H1 (cell line): ENCODE data around the gene TMEM89. TPM values are rescaled to one million over a fixed set of nuclear protein-coding genes. Genes with fewer than 3 reads are reported as not detected.

Experiments
- CTCF ChIA-PET: fragments of 300-600 bp; sonication (Branson Sonifier 250); formaldehyde crosslinking; loops from one replicate; lab custom pipeline; 2021; ENCODE audit not compliant: partially characterized antibody; lab: Charles Lee
- POLR2A ChIA-PET: fragments of 300-600 bp; sonication (Branson Sonifier 250); formaldehyde crosslinking; loops from one replicate; lab custom pipeline; 2021; ENCODE audit warnings: inconsistent platforms; ENCODE audit not compliant: partially characterized antibody; lab: Charles Lee
- DNase-seq, 2 experiments: peaks; one replicate each; pipeline versions ENCODE4 v3.0.0 to v3.0.0-alpha.2; 2010 to 2022; ENCODE audit warnings: low spot score in 2 of 2, low read depth in 1 of 2, mixed read lengths in 1 of 2
- FAIRE-seq: peaks from 2 replicates; lab custom pipeline; 2011; peaks lifted over from hg19 to GRCh38; lab: Jason Lieb, UNC
- H2AFZ ChIP-seq: 2 replicates; pipeline ENCODE4 v1.8.1; 2012; ENCODE audit warnings: low read length, inconsistent platforms
- H2AK5ac ChIP-seq: 2 replicates; pipeline ENCODE4 v1.6.1; 2013; ENCODE audit warnings: low read depth, low read length
- H2BK120ac ChIP-seq: replicated peaks from 2 replicates; pipeline ENCODE3; 2013; ENCODE audit warnings: low read depth, low read length, inconsistent platforms
- H2BK12ac ChIP-seq: 2 replicates; pipeline ENCODE4 v1.6.1; 2013; ENCODE audit warnings: low read depth, low read length
- H2BK15ac ChIP-seq: 2 replicates; pipeline ENCODE4 v1.6.1; 2013; ENCODE audit warnings: low read length
- H2BK20ac ChIP-seq: 2 replicates; pipeline ENCODE4 v1.6.1; 2013; ENCODE audit warnings: low read length
- H2BK5ac ChIP-seq: 2 replicates; pipeline ENCODE4 v1.6.1; 2013; ENCODE audit warnings: low read depth, low read length
- H3K14ac ChIP-seq: 2 replicates; pipeline ENCODE4 v1.6.1; 2013; ENCODE audit warnings: inconsistent platforms; ENCODE audit not compliant: insufficient read length
- H3K18ac ChIP-seq: 2 replicates; pipeline ENCODE4 v1.6.1; 2013; ENCODE audit warnings: low read length; ENCODE audit errors: extremely low read depth
- H3K23ac ChIP-seq: 2 replicates; pipeline ENCODE4 v1.6.1; 2013; ENCODE audit warnings: inconsistent platforms; ENCODE audit not compliant: insufficient read length
- H3K23me2 ChIP-seq: 2 replicates; pipeline ENCODE4 v1.6.1; 2013; ENCODE audit warnings: low read depth, low read length
- H3K27ac ChIP-seq: 2 replicates; pipeline ENCODE4 v1.6.1; 2011; ENCODE audit warnings: low read depth, low read length, inconsistent platforms
- H3K27me3 ChIP-seq, 4 experiments: replicated peaks in 1 of 4; 1 replicate in 1 of 4; 2 replicates in 3 of 4; pipeline versions ENCODE4 v1.6.1 to v1.8.1; 2011 to 2013; ENCODE audit warnings: low read length in 3 of 4, mild to moderate bottlenecking in 3 of 4, inconsistent platforms in 2 of 4, mixed read lengths in 2 of 4, moderate library complexity in 1 of 4; ENCODE audit not compliant: control insufficient read depth in 3 of 4, insufficient read depth in 3 of 4; ENCODE audit errors: extremely low read depth in 1 of 4
- H3K36me3 ChIP-seq, 4 experiments: 2 replicates each; pipeline versions ENCODE4 v1.6.1 to v1.8.1; 2011 to 2013; ENCODE audit warnings: mild to moderate bottlenecking in 4 of 4, low read length in 3 of 4, moderate library complexity in 2 of 4, control low read depth in 1 of 4, inconsistent platforms in 1 of 4; ENCODE audit not compliant: insufficient read depth in 4 of 4, control insufficient read depth in 2 of 4
- H3K4ac ChIP-seq: replicated peaks from 2 replicates; pipeline ENCODE3; 2013; ENCODE audit warnings: low read length, low read depth, mixed read lengths, inconsistent platforms; ENCODE audit not compliant: insufficient read length
- H3K4me1 ChIP-seq, 4 experiments: replicated peaks in 1 of 4; 1 replicate in 1 of 4; 2 replicates in 3 of 4; pipeline versions ENCODE4 v1.6.1 to v1.8.1; 2011 to 2013; ENCODE audit warnings: low read length in 3 of 4, inconsistent platforms in 2 of 4, mixed read lengths in 1 of 4; ENCODE audit not compliant: insufficient read depth in 4 of 4, control insufficient read depth in 3 of 4
- H3K4me2 ChIP-seq, 2 experiments: 2 replicates each; pipeline versions ENCODE4 v1.6.1 to v1.8.1; 2011 to 2013; ENCODE audit warnings: low read depth in 2 of 2, low read length in 2 of 2, control low read depth in 1 of 2, inconsistent platforms in 1 of 2, mild to moderate bottlenecking in 1 of 2; ENCODE audit not compliant: insufficient read depth in 1 of 2
- H3K4me3 ChIP-seq, 4 experiments: fragments of 200-600, 300-600 bp in 1 of 4; sonication (generic), shearing (Covaris generic), sonication (Bioruptor Twin) in 1 of 4; 2 replicates each; pipeline versions ENCODE4 v1.5.1 to v1.8.1; 2011 to 2016; ENCODE audit warnings: low read length in 4 of 4, low read depth in 3 of 4, control low read depth in 2 of 4, inconsistent platforms in 2 of 4, mild to moderate bottlenecking in 2 of 4, mixed read lengths in 1 of 4, moderate library complexity in 1 of 4; ENCODE audit not compliant: insufficient read depth in 2 of 4; ENCODE audit errors: extremely low read depth in 1 of 4
- H3K56ac ChIP-seq: replicated peaks from 2 replicates; pipeline ENCODE3; 2013; ENCODE audit warnings: low read depth, mild to moderate bottlenecking, mixed read lengths, low read length, inconsistent platforms; ENCODE audit not compliant: insufficient read length
- H3K79me1 ChIP-seq: 2 replicates; pipeline ENCODE4 v1.6.1; 2013; ENCODE audit warnings: low read depth, low read length, control low read depth
- H3K79me2 ChIP-seq, 2 experiments: 2 replicates each; pipeline versions ENCODE4 v1.6.1 to v1.8.1; 2012 to 2013; ENCODE audit warnings: low read length in 2 of 2, mild to moderate bottlenecking in 2 of 2, inconsistent platforms in 1 of 2; ENCODE audit not compliant: insufficient read depth in 2 of 2, control insufficient read depth in 1 of 2
- H3K9ac ChIP-seq, 4 experiments: replicated peaks in 1 of 4; 1 replicate in 1 of 4; 2 replicates in 3 of 4; pipeline versions ENCODE4 v1.6.1 to v1.8.1; 2011 to 2013; ENCODE audit warnings: low read depth in 3 of 4, low read length in 3 of 4, control low read depth in 2 of 4, mild to moderate bottlenecking in 2 of 4, moderate library complexity in 2 of 4, inconsistent platforms in 1 of 4; ENCODE audit errors: extremely low read depth in 1 of 4
- H3K9me3 ChIP-seq, 2 experiments: 2 replicates each; pipeline versions ENCODE4 v1.6.1 to v1.8.1; 2012 to 2013; ENCODE audit warnings: mild to moderate bottlenecking in 2 of 2, moderate library complexity in 2 of 2, control low read depth in 1 of 2, inconsistent platforms in 1 of 2, low read depth in 1 of 2, low read length in 1 of 2, mixed read lengths in 1 of 2; ENCODE audit not compliant: insufficient read depth in 2 of 2
- H4K20me1 ChIP-seq, 2 experiments: replicated peaks in 1 of 2; 2 replicates each; pipeline versions ENCODE3 to v1.8.1; 2011 to 2013; ENCODE audit warnings: inconsistent platforms in 2 of 2, low read length in 2 of 2, mild to moderate bottlenecking in 1 of 2; ENCODE audit not compliant: insufficient read depth in 2 of 2, control insufficient read depth in 1 of 2
- H4K5ac ChIP-seq: 2 replicates; pipeline ENCODE4 v1.6.1; 2013; ENCODE audit warnings: low read length, low read depth, mixed read lengths, inconsistent platforms; ENCODE audit not compliant: insufficient read length
- H4K8ac ChIP-seq: 2 replicates; pipeline ENCODE4 v1.8.0; 2013; ENCODE audit warnings: mild to moderate bottlenecking, moderate library complexity, low read length, inconsistent platforms; ENCODE audit not compliant: insufficient read depth; ENCODE audit errors: extremely low read depth
- H4K91ac ChIP-seq: replicated peaks from 2 replicates; pipeline ENCODE3; 2013; ENCODE audit warnings: low read length, mixed read lengths, inconsistent platforms; ENCODE audit not compliant: insufficient read length
- CBX8 ChIP-seq: fragments of 300-800, 300-1000 bp; sonication (generic); IDR thresholded peaks from 2 replicates; pipeline ENCODE4 v1.7.1; 2016; ENCODE audit warnings: low read depth, low read length, borderline replicate concordance
- HDAC6 ChIP-seq: IDR thresholded peaks from one replicate; pipeline ENCODE4 v1.7.1; 2012; ENCODE audit warnings: low read depth, mild to moderate bottlenecking, inconsistent platforms, low read length, moderate library complexity
- WGBS, 2 experiments: shearing (Covaris generic) in 1 of 2; methylation state at CpG; one replicate each; pipeline versions ENCODE4 v1.1.6 to v1.1.7; 2013 to 2015; ENCODE audit warnings: low lambda C conversion rate in 2 of 2, mixed read lengths in 2 of 2, inconsistent platforms in 1 of 2, low coverage in 1 of 2, missing lambda C conversion rate in 1 of 2; ENCODE audit not compliant: insufficient replicate concordance in 2 of 2, insufficient coverage in 1 of 2, insufficient read length in 1 of 2; ENCODE audit errors: extremely low coverage in 1 of 2, missing lambda C conversion rate in 1 of 2; 5-methylcytosine and 5-hydroxymethylcytosine counted together
- microRNA counts: library from miRNA; unstranded; fragments of <30 nt; microRNA quantifications from one replicate; lab custom pipeline; 2015
- microRNA-seq, 2 experiments: library from miRNA; unstranded; fragments of <30 nt; microRNA quantifications; one replicate each; pipeline versions ENCODE4 to v1.2.0, GENCODE V29; 2016 to 2020; ENCODE audit warnings: borderline microRNAs expressed in 2 of 2, borderline number of aligned reads in 2 of 2, borderline replicate concordance in 1 of 2
- polyA plus RNA-seq, 7 experiments: library from polyadenylated mRNA; depleted of rRNA in 3 of 7; stranded (reverse) in 5 of 7; unstranded in 2 of 7; fragments of >200 nt in 5 of 7; fragments of 200-250 nt in 2 of 7; gene quantifications; 1 replicate in 5 of 7; 2 replicates in 1 of 7; 4 replicates in 1 of 7; pipeline versions ENCODE4 v1.2.1 to v1.2.3, GENCODE V29; 2011 to 2013; ENCODE audit warnings: missing spikeins in 2 of 7, mixed read lengths in 2 of 7
- total RNA-seq: library from RNA; stranded (reverse); fragmentation: NEBNext Ultra II Directional; extraction: Animal tissue kit (Norgen Biotek cat#: 25700); gene quantifications from 2 replicates; pipeline ENCODE4 v1.2.1, GENCODE V29; 2021

The TMEM89 gene
- total and polyA plus RNA-seq, 2 of the 8 experiments (the other 6 are each of a cell fraction or from before 2014, with no cell fraction given), result not detected

GRCh38 chr3:48571938-48572337 lies 49.6 kb downstream of the TMEM89 start:
- no peak for DNase-seq
- Histone ChIP-seq H4K20me1 (peaks cover 0 to 4% of the 10 kb centered on the region in 2 experiments), H4K8ac (no peak overlapping the region), H3K79me1 (no peaks in the 10 kb centered on the region), H4K5ac (no peak overlapping the region), H3K18ac (no peak overlapping the region), H3K36me3 (no peaks in the 10 kb centered on the region; a peak in 1 of 8 replicates), H3K27ac (no peak overlapping the region), H3K4me3 (no peak overlapping the region), H3K4me2 (no peak overlapping the region), H2BK15ac (no peak overlapping the region), H3K4me1 (no peaks in the 10 kb centered on the region), H4K91ac (no peak overlapping the region), H3K9ac (no peak overlapping the region), H3K79me2 (no peaks in the 10 kb centered on the region), H3K23me2 (peaks cover 2% of the 10 kb centered on the region; the same call in 1 of the 2 replicates), H3K56ac (no peak overlapping the region), H2BK5ac (no peak overlapping the region), H2BK20ac (no peak overlapping the region), H3K4ac (no peak overlapping the region), H2AK5ac (no peak overlapping the region), H2BK12ac (no peak overlapping the region), H2AFZ (no peak overlapping the region), H3K27me3 (no peaks in the 10 kb centered on the region; a peak in 1 of 7 replicates), H3K14ac (no peak overlapping the region), H2BK120ac (no peak overlapping the region), H3K9me3 (no peaks in the 10 kb centered on the region), H3K23ac (no peak overlapping the region)
- ChIA-PET CTCF (interaction anchor here (3.3 kb wide), 1 partner anchor 13 kb away, joined by 14 read pairs; no protein-coding TSS in a partner anchor), POLR2A (interaction anchor here (0.7 to 1.2 kb wide), 2 partner anchors 10 to 35 kb away, joined by 3 read pairs; no protein-coding TSS in a partner anchor)
- TF ChIP-seq CBX8, result no peak
- no peak for TF ChIP-seq HDAC6
- 92% methylated on average over 12 of the region's 12 CpGs; no CpG with 5 or more reads in 1 of the 2 experiments for WGBS, 2 experiments
- FAIRE-seq, result no peak

MicroRNAs encoded within 50 kb of the gene (microRNA counts, 767-probe panel; counts per million panel counts)
- 879 counts per million, percentile 95 among the panel's probes with 10 or more counts for microRNA hsa-miR-711 (lab: Ali Mortazavi, UCI)

Small RNA genes within 50 kb of the gene (microRNA-seq; reads per million reads assigned to microRNA genes)
- gene MIR4793, result 0.23 to 0.41 reads per million in 2 experiments
- 0 reads per million in 2 experiments for gene MIR711

Other genes with a start within 250 kb of the TMEM89 start
- 0.35 TPM in 1 of 2 replicates, not detected in the other for gene FBXW12, start 249.6 kb downstream of the TMEM89 start, total RNA-seq
- gene FBXW12, start 249.6 kb downstream of the TMEM89 start, polyA plus RNA-seq (2011; rRNA removed), result 0.41 and 0.85 TPM in 2 replicates
- gene PLXNB1, start 191.7 kb downstream of the TMEM89 start, total RNA-seq, result 114 and 115 TPM in 2 replicates
- gene PLXNB1, start 191.7 kb downstream of the TMEM89 start, polyA plus RNA-seq (2011; rRNA removed), result 109 and 149 TPM in 2 replicates
- gene CCDC51, start 181.7 kb downstream of the TMEM89 start, total RNA-seq, result 20.3 and 21.3 TPM in 2 replicates
- gene CCDC51, start 181.7 kb downstream of the TMEM89 start, polyA plus RNA-seq (2011; rRNA removed), result 19.7 and 21.4 TPM in 2 replicates
- gene TMA7, start 181.5 kb downstream of the TMEM89 start, total RNA-seq, result 305 and 322 TPM in 2 replicates
- gene TMA7, start 181.5 kb downstream of the TMEM89 start, polyA plus RNA-seq (2011; rRNA removed), result 83.3 and 138 TPM in 2 replicates
- gene ATRIP, start 175.0 kb downstream of the TMEM89 start, total RNA-seq, result 16.7 and 20.2 TPM in 2 replicates
- gene ATRIP, start 175.0 kb downstream of the TMEM89 start, polyA plus RNA-seq (2011; rRNA removed), result 16.6 and 18.5 TPM in 2 replicates
- gene SHISA5, start 117.6 kb downstream of the TMEM89 start, total RNA-seq, result 191 and 196 TPM in 2 replicates
- 315 and 422 TPM in 2 replicates for gene SHISA5, start 117.6 kb downstream of the TMEM89 start, polyA plus RNA-seq (2011; rRNA removed)
- 10.7 and 11.3 TPM in 2 replicates for gene PFKFB4, start 65.0 kb downstream of the TMEM89 start, total RNA-seq
- 20.1 and 20.3 TPM in 2 replicates for gene PFKFB4, start 65.0 kb downstream of the TMEM89 start, polyA plus RNA-seq (2011; rRNA removed)
- gene UCN2, start 58.0 kb downstream of the TMEM89 start, total RNA-seq, result not detected in 2 replicates
- gene UCN2, start 58.0 kb downstream of the TMEM89 start, polyA plus RNA-seq (2011; rRNA removed), result 0.14 and 0.22 TPM in 2 replicates
- 7.8 and 10.7 TPM in 2 replicates for gene COL7A1, start 26.4 kb downstream of the TMEM89 start, total RNA-seq
- gene COL7A1, start 26.4 kb downstream of the TMEM89 start, polyA plus RNA-seq (2011; rRNA removed), result 13.9 and 15.6 TPM in 2 replicates
- 310 TPM in 2 replicates for gene UQCRC1, start 12.1 kb downstream of the TMEM89 start, total RNA-seq
- gene UQCRC1, start 12.1 kb downstream of the TMEM89 start, polyA plus RNA-seq (2011; rRNA removed), result 720 TPM in 2 replicates
- 50.4 and 51.2 TPM in 2 replicates for gene SLC26A6, start 13.7 kb upstream of the TMEM89 start, total RNA-seq
- 58.0 and 97.1 TPM in 2 replicates for gene SLC26A6, start 13.7 kb upstream of the TMEM89 start, polyA plus RNA-seq (2011; rRNA removed)
- gene CELSR3, start 41.1 kb upstream of the TMEM89 start, total RNA-seq, result 26.7 and 29.5 TPM in 2 replicates
- 11.6 and 17.5 TPM in 2 replicates for gene CELSR3, start 41.1 kb upstream of the TMEM89 start, polyA plus RNA-seq (2011; rRNA removed)
- gene NCKIPSD, start 64.1 kb upstream of the TMEM89 start, total RNA-seq, result 31.7 and 34.7 TPM in 2 replicates
- gene NCKIPSD, start 64.1 kb upstream of the TMEM89 start, polyA plus RNA-seq (2011; rRNA removed), result 91.8 and 114 TPM in 2 replicates
- gene IP6K2, start 95.5 kb upstream of the TMEM89 start, total RNA-seq, result 89.4 and 95.8 TPM in 2 replicates
- gene IP6K2, start 95.5 kb upstream of the TMEM89 start, polyA plus RNA-seq (2011; rRNA removed), result 144 and 166 TPM in 2 replicates
- gene PRKAR2A, start 226.1 kb upstream of the TMEM89 start, total RNA-seq, result 42.4 and 46.3 TPM in 2 replicates
- 6.3 and 14.1 TPM in 2 replicates for gene PRKAR2A, start 226.1 kb upstream of the TMEM89 start, polyA plus RNA-seq (2011; rRNA removed)